HCT116 (cell line): Measurements from ENCODE around the gene CYB5R3. TPM values are rescaled to one million over a fixed set of nuclear protein-coding genes. Genes with fewer than 3 reads are reported as not detected.

ENCODE experiments used
- ATAC-seq: fragments of 200-7000 bp; cut with Tn5 transposase; 2 replicates; pipeline ENCODE4 v1.9.1; 2020; ENCODE audit warnings: mild to moderate bottlenecking, moderate library complexity
- BruUV-seq: library from RNA; stranded (reverse); fragments of 400-500 nt; replicated peaks from 2 replicates; lab custom pipeline; 2021; lab: Mats Ljungman, UMichigan
- CTCF ChIA-PET: fragments of 300-600 bp; sonication (Branson Sonifier 250); formaldehyde crosslinking; loops from one replicate; lab custom pipeline; 2021; ENCODE audit warnings: antibody characterized with exemption; lab: Charles Lee
- POLR2A ChIA-PET: fragments of 300-600, 350-600 bp; sonication (Branson Sonifier 250); formaldehyde crosslinking; loops from one replicate; lab custom pipeline; 2021; ENCODE audit warnings: antibody characterized with exemption; lab: Charles Lee
- RAD21 ChIA-PET, 2 experiments: fragments of 300-600 bp; sonication (Branson Sonifier 250); formaldehyde crosslinking; loops; one replicate each; lab custom pipeline; 2023; ENCODE audit warnings: low total read pairs in 2 of 2; ENCODE audit not compliant: uncharacterized antibody in 2 of 2, unreplicated experiment in 2 of 2, low non-redundant PET in 1 of 2; lab: Charles Lee
- DNase-seq: peaks from one replicate; pipeline ENCODE4 v3.0.0-alpha.2; 2010; ENCODE audit warnings: low read depth, low spot score
- H2AFZ ChIP-seq: fragments of 200-600 bp; shearing (Covaris generic), sonication (generic); 2 replicates; pipeline ENCODE4 v1.6.1; 2017; ENCODE audit warnings: low read depth, mixed run types, mixed read lengths, antibody characterized with exemption, low read length; ENCODE audit not compliant: poor library complexity, severe bottlenecking
- H3K27ac ChIP-seq: 2 replicates; pipeline ENCODE4 v1.5.1; 2012; ENCODE audit warnings: low read depth, low read length
- H3K27me3 ChIP-seq: fragments of 200-600 bp; sonication (generic); 2 replicates; pipeline ENCODE4 v1.6.1; 2016; ENCODE audit warnings: mixed run types, low read length, mixed read lengths; ENCODE audit not compliant: insufficient read depth
- H3K36me3 ChIP-seq, 2 experiments: fragments of 200-500 bp in 1 of 2; fragments of 200-600 bp in 1 of 2; sonication (Bioruptor generic) in 1 of 2; sonication (generic) in 1 of 2; 2 replicates each; pipeline versions ENCODE4 v1.5.1 to v1.6.1; 2014 to 2016; ENCODE audit warnings: low read length in 2 of 2, inconsistent platforms in 1 of 2, mixed read lengths in 1 of 2, mixed run types in 1 of 2; ENCODE audit not compliant: insufficient read depth in 2 of 2, control insufficient read depth in 1 of 2
- H3K4me1 ChIP-seq, 2 experiments: fragments of 200-600 bp in 1 of 2; sonication (generic) in 1 of 2; 2 replicates each; pipeline versions ENCODE4 v1.5.1 to v1.6.1; 2012 to 2017; ENCODE audit warnings: low read length in 2 of 2, inconsistent platforms in 1 of 2, mild to moderate bottlenecking in 1 of 2, mixed read lengths in 1 of 2, mixed run types in 1 of 2, moderate library complexity in 1 of 2; ENCODE audit not compliant: insufficient read depth in 2 of 2, control insufficient read depth in 1 of 2
- H3K4me2 ChIP-seq: fragments of 200-600 bp; sonication (generic); 2 replicates; pipeline ENCODE4 v1.6.1; 2017; ENCODE audit warnings: mixed run types, low read length, mixed read lengths
- H3K4me3 ChIP-seq, 2 experiments: fragments of 200-600 bp in 1 of 2; sonication (generic) in 1 of 2; replicated peaks in 1 of 2; 2 replicates each; pipeline ENCODE4 v1.5.1; 2011 to 2016; ENCODE audit warnings: low read length in 2 of 2, control low read depth in 1 of 2, low read depth in 1 of 2, mild to moderate bottlenecking in 1 of 2, mixed read lengths in 1 of 2, mixed run types in 1 of 2
- H3K79me2 ChIP-seq: fragments of 200-600 bp; sonication (generic); 2 replicates; pipeline ENCODE4 v1.6.1; 2017; ENCODE audit warnings: mild to moderate bottlenecking, mixed run types, low read length, moderate library complexity, mixed read lengths; ENCODE audit not compliant: insufficient read depth
- H3K9ac ChIP-seq: fragments of 200-600 bp; sonication (generic); 2 replicates; pipeline ENCODE4 v1.6.1; 2016; ENCODE audit warnings: low read length, mixed read lengths
- H3K9me2 ChIP-seq: fragments of 200-600 bp; sonication (generic), shearing (Covaris generic); 2 replicates; pipeline ENCODE4 v1.6.1; 2017; ENCODE audit warnings: mixed run types, mild to moderate bottlenecking, moderate library complexity; ENCODE audit not compliant: insufficient read depth
- H3K9me3 ChIP-seq, 2 experiments: fragments of 200-500 bp in 1 of 2; fragments of 200-600 bp in 1 of 2; sonication (Bioruptor generic) in 1 of 2; sonication (generic) in 1 of 2; 2 replicates each; pipeline ENCODE4 v1.6.1; 2014 to 2017; ENCODE audit warnings: low read length in 2 of 2, mixed read lengths in 2 of 2, inconsistent platforms in 1 of 2, low read depth in 1 of 2, mild to moderate bottlenecking in 1 of 2, mixed run types in 1 of 2, moderate library complexity in 1 of 2; ENCODE audit not compliant: control insufficient read depth in 1 of 2, insufficient read depth in 1 of 2
- H4K20me1 ChIP-seq: fragments of 200-600 bp; sonication (generic), shearing (Covaris generic); 2 replicates; pipeline ENCODE4 v1.6.1; 2017; ENCODE audit warnings: mixed run types, mild to moderate bottlenecking, moderate library complexity; ENCODE audit not compliant: insufficient read depth
- CBX3 ChIP-seq: IDR thresholded peaks from 2 replicates; pipeline ENCODE4 v1.6.1; 2012; ENCODE audit warnings: low read depth
- CEBPB ChIP-seq: IDR thresholded peaks from 2 replicates; pipeline ENCODE4 v1.6.1; 2012; ENCODE audit warnings: low read depth
- EGR1 ChIP-seq: IDR thresholded peaks from 2 replicates; pipeline ENCODE4 v1.6.1; 2012; ENCODE audit warnings: low read depth
- ELF1 ChIP-seq: IDR thresholded peaks from 2 replicates; pipeline ENCODE4 v1.6.1; 2012; ENCODE audit warnings: low read depth, borderline replicate concordance
- EZH2 ChIP-seq: fragments of 200-600 bp; sonication (generic); IDR thresholded peaks from 2 replicates; pipeline ENCODE4 v1.6.1; 2017; ENCODE audit warnings: antibody characterized with exemption, mixed run types
- EZH2phosphoT487 ChIP-seq: fragments of 200-600 bp; IDR thresholded peaks from 2 replicates; pipeline ENCODE4 v1.6.1; 2018; ENCODE audit warnings: antibody characterized with exemption, borderline replicate concordance
- JUND ChIP-seq: IDR thresholded peaks from 2 replicates; pipeline ENCODE4 v1.6.1; 2012
- POLR2AphosphoS5 ChIP-seq: IDR thresholded peaks from 2 replicates; pipeline ENCODE4 v1.6.1; 2011; ENCODE audit warnings: mild to moderate bottlenecking, low read depth, low read length, moderate library complexity
- RAD21 ChIP-seq: IDR thresholded peaks from 2 replicates; pipeline ENCODE4 v1.6.1; 2012; ENCODE audit warnings: low read depth, mild to moderate bottlenecking
- SP1 ChIP-seq: IDR thresholded peaks from 2 replicates; pipeline ENCODE4 v1.6.1; 2012; ENCODE audit warnings: low read depth
- SRF ChIP-seq: IDR thresholded peaks from 2 replicates; pipeline ENCODE4 v1.6.1; 2012; ENCODE audit warnings: low read depth
- TCF7L2 ChIP-seq: IDR thresholded peaks from 2 replicates; pipeline ENCODE4 v1.7.0; 2011; ENCODE audit warnings: borderline replicate concordance, inconsistent platforms; ENCODE audit not compliant: insufficient read depth, insufficient read length; ENCODE audit errors: extremely low read depth
- ZNF274 ChIP-seq: fragments of 200-500 bp; sonication (Bioruptor generic); IDR thresholded peaks from 2 replicates; pipeline ENCODE4 v1.6.1; 2014; ENCODE audit warnings: mild to moderate bottlenecking, low read depth, low read length, inconsistent platforms
- intact Hi-C: fragments of 100-400 bp; cut with micrococcal nuclease; formaldehyde crosslinking; loops from 2 replicates; pipeline ENCODE4 v1.10.0; 2022
- total RNA-seq: library from RNA; stranded (reverse); gene quantifications from one replicate; pipeline ENCODE4 v1.2.1, GENCODE V29; 2021; ENCODE audit not compliant: unreplicated experiment
- TF ChIP-seq, protein P1 (sequence below): IDR thresholded peaks from 2 replicates; pipeline ENCODE4 v1.6.1; 2012
- TF ChIP-seq, protein P2 (sequence below): IDR thresholded peaks from 2 replicates; pipeline ENCODE4 v1.6.1; 2011; ENCODE audit warnings: mild to moderate bottlenecking, low read length, moderate library complexity; ENCODE audit not compliant: insufficient replicate concordance; ENCODE audit errors: extremely low read depth
- TF ChIP-seq, protein P3 (sequence below): IDR thresholded peaks from 2 replicates; pipeline ENCODE4 v1.6.1; 2012; ENCODE audit warnings: low read depth
- TF ChIP-seq, protein P4 (sequence below), 3 experiments: fragments of 200-600 bp in 1 of 3; sonication (generic) in 1 of 3; IDR thresholded peaks in 2 of 3; conservative IDR thresholded peaks in 1 of 3; 2 replicates each; pipeline ENCODE4 v1.5.1; 2012 to 2017; ENCODE audit warnings: low read depth in 2 of 3, low read length in 2 of 3, antibody characterized with exemption in 1 of 3, borderline replicate concordance in 1 of 3, control low read depth in 1 of 3, mild to moderate bottlenecking in 1 of 3, mixed read lengths in 1 of 3, mixed run types in 1 of 3, moderate library complexity in 1 of 3; ENCODE audit not compliant: insufficient read depth in 1 of 3

Gene CYB5R3
- total RNA-seq, 1 experiment from 2014 or later = 127 TPM

DNA sequence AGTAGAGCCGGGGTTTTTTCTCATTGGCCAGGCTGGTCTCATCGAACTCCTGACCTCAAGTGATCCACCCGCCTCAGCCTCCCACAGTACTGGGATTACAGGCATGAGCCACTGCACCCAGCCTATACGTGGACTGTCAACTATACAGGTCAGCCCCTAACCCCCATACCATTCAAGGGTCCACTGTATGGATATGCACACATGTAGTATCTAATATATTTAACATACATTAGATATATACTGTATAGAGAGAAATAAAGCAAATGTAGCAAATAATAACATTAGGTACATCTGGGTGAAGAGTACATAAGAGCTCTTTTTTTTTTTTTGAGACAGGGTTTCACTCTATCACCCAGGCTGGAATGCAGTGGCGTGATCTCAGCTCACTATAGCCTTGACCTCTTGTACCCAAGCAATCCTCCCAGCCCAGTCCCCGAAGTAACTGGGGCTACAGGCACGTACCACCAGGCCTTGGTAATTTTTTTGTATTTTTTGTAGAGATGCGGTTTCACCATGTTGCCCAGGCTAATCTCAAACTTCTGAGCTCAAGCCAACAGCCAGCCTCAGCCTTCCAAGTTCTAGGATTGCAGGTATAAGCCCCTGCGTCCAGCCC lies 7.3 kb downstream of the CYB5R3 start:
- Histone ChIP-seq H3K36me3 (no peaks in the 10 kb centered on the region), H3K79me2 (peaks cover 72% of the 10 kb centered on the region), H3K9me3 (no peaks in the 10 kb centered on the region), H3K4me1 (peaks cover 0 to 30% of the 10 kb centered on the region in 2 experiments; a peak in 2 of 4 replicates), H3K4me2 (no peak overlapping the region), H3K9me2 (no peaks in the 10 kb centered on the region), H3K27me3 (no peaks in the 10 kb centered on the region), H3K4me3 (no peak overlapping the region), H3K27ac (no peak overlapping the region), H2AFZ (no peak overlapping the region)
- CTCF ChIA-PET = no interaction called here
- BruUV-seq = no TSS peak
- RAD21 ChIA-PET = no interaction called here
- POLR2A ChIA-PET = interaction anchor here (1.2 kb wide), 1 partner anchor 27 kb away, joined by 3 read pairs; the partner anchor contains the start of gene POLDIP3
- intact Hi-C loops = no loop called here
- DNase-seq = no peak
- TF ChIP-seq SP1 (no peak), EZH2 (no peak), EGR1 (no peak), ZNF274 (no peak), JUND (no peak), EZH2phosphoT487 (no peak), POLR2AphosphoS5 (no peak), RAD21 (no peak), TCF7L2 (no peak), ELF1 (no peak), SRF (no peak), CBX3 (no peak), CEBPB (no peak)
- TF ChIP-seq, protein P1, sequence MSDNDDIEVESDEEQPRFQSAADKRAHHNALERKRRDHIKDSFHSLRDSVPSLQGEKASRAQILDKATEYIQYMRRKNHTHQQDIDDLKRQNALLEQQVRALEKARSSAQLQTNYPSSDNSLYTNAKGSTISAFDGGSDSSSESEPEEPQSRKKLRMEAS = no peak
- TF ChIP-seq, protein P2, sequence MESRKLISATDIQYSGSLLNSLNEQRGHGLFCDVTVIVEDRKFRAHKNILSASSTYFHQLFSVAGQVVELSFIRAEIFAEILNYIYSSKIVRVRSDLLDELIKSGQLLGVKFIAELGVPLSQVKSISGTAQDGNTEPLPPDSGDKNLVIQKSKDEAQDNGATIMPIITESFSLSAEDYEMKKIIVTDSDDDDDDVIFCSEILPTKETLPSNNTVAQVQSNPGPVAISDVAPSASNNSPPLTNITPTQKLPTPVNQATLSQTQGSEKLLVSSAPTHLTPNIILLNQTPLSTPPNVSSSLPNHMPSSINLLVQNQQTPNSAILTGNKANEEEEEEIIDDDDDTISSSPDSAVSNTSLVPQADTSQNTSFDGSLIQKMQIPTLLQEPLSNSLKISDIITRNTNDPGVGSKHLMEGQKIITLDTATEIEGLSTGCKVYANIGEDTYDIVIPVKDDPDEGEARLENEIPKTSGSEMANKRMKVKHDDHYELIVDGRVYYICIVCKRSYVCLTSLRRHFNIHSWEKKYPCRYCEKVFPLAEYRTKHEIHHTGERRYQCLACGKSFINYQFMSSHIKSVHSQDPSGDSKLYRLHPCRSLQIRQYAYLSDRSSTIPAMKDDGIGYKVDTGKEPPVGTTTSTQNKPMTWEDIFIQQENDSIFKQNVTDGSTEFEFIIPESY = no peak
- TF ChIP-seq, protein P3, sequence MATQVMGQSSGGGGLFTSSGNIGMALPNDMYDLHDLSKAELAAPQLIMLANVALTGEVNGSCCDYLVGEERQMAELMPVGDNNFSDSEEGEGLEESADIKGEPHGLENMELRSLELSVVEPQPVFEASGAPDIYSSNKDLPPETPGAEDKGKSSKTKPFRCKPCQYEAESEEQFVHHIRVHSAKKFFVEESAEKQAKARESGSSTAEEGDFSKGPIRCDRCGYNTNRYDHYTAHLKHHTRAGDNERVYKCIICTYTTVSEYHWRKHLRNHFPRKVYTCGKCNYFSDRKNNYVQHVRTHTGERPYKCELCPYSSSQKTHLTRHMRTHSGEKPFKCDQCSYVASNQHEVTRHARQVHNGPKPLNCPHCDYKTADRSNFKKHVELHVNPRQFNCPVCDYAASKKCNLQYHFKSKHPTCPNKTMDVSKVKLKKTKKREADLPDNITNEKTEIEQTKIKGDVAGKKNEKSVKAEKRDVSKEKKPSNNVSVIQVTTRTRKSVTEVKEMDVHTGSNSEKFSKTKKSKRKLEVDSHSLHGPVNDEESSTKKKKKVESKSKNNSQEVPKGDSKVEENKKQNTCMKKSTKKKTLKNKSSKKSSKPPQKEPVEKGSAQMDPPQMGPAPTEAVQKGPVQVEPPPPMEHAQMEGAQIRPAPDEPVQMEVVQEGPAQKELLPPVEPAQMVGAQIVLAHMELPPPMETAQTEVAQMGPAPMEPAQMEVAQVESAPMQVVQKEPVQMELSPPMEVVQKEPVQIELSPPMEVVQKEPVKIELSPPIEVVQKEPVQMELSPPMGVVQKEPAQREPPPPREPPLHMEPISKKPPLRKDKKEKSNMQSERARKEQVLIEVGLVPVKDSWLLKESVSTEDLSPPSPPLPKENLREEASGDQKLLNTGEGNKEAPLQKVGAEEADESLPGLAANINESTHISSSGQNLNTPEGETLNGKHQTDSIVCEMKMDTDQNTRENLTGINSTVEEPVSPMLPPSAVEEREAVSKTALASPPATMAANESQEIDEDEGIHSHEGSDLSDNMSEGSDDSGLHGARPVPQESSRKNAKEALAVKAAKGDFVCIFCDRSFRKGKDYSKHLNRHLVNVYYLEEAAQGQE = no peak
- TF ChIP-seq, protein P4, sequence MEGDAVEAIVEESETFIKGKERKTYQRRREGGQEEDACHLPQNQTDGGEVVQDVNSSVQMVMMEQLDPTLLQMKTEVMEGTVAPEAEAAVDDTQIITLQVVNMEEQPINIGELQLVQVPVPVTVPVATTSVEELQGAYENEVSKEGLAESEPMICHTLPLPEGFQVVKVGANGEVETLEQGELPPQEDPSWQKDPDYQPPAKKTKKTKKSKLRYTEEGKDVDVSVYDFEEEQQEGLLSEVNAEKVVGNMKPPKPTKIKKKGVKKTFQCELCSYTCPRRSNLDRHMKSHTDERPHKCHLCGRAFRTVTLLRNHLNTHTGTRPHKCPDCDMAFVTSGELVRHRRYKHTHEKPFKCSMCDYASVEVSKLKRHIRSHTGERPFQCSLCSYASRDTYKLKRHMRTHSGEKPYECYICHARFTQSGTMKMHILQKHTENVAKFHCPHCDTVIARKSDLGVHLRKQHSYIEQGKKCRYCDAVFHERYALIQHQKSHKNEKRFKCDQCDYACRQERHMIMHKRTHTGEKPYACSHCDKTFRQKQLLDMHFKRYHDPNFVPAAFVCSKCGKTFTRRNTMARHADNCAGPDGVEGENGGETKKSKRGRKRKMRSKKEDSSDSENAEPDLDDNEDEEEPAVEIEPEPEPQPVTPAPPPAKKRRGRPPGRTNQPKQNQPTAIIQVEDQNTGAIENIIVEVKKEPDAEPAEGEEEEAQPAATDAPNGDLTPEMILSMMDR (IDR thresholded peaks at IDR 0.05 in 2 of 3, conservative IDR thresholded peaks at IDR 0.05 in 1 of 3; ENCODE audit: borderline replicate concordance in 1 of 3, insufficient read depth in 1 of 3, low read depth in 2 of 3, low read length in 2 of 3) = no peak
- TF ChIP-seq, all 23 proteins: peak for 0
- no peak for ATAC-seq
- Histone ChIP-seq H4K20me1 (no peaks in the 10 kb centered on the region), H3K9ac (no peak overlapping the region)
